DMS153 (cell line): ENCODE results near the gene NPFFR1.

Experiments used
- DNase-seq: peaks from one replicate; lab custom pipeline; 2025; lab: John Stamatoyannopoulos, UW

The NPFFR1 gene

DNA sequence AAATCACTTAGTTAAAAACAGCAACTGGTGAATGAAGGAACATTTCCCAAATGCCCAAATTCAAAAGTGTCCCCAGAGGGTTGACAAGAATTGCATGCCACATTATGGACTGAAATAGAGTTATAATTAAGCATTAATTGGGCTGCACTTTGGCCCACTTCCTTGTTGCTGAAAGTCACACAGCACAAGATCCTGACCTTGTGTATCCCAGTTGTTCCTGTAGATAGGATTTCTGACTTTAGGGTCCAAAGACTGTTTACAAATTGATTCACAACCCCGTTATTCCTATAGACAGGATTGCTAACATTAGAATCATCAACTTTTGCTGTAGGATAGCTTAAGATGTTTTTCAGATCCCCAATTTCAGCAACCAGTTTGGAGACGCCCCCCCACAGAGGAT lies 31.5 kb upstream of the NPFFR1 start:
- no peak for DNase-seq

DNA sequence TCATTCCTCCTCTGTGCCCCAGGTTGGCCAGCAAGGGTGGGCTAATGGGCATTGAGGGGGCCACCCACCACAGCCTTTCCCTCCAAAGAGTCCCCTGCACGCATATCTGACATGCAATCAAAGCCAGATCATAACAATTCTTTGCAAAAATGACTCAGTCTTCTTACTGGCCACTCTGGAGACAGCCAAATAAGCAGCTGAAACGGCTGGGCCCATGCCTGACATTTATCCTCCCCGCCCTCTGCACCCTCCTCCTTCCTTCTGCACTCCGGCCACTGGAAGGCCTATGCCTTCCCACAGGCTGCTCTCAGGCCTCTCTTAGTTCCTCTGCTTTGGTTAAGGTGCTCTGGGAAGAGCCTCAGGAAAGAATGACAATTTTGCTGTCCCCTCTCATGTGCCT lies 29.2 kb upstream of the NPFFR1 start:
- no peak for DNase-seq

GRCh38 chr10:70312249-70312648 lies 28.4 kb upstream of the NPFFR1 start:
- no peak for DNase-seq

DNA sequence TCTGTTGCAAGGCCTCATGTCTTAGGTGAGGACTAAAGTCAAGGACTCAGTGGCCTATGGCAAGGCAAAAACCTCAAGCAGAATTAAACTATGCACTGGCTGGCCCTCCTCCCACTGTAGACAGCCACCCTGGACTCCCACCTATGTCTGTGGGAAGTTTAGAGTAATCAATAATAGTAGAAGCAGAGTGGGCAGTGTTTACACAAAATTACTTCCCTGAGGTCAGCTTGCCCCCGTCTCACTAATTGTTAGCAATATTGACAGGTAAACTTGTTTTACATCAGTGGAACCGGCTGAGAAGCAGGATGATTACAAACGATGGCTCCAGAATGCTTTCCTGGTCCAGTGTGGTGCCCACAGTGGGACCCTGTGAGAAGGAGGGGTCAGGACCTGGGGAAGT lies 27.9 kb upstream of the NPFFR1 start:
- DNase-seq = no peak

DNA sequence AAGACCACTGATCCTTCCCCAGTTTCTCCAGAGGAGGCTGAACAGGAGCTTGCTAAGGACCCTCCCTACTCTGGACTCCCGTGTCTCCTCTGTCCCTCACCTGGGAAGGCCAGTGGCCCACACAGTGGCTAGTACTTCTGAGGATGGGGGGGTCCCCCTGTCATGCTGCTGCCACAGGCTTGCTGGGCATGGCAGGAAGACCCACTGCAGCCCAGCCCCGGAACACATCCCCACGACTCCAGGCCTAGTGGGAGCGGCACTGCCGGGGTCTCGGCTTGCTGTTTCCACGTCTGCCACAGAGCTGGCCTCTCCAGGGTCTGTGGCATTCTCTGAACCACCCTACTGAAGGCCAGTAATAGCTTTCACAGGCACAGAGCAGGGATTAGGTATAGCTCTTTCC lies 25.9 kb upstream of the NPFFR1 start:
- no peak for DNase-seq

- no peak for DNase-seq
These were observed 24.6 kb upstream of the NPFFR1 start for GRCh38 chr10:70308121-70309060.

GRCh38 chr10:70306886-70307520 lies 23.2 kb upstream of the NPFFR1 start:
- no peak for DNase-seq

DNA sequence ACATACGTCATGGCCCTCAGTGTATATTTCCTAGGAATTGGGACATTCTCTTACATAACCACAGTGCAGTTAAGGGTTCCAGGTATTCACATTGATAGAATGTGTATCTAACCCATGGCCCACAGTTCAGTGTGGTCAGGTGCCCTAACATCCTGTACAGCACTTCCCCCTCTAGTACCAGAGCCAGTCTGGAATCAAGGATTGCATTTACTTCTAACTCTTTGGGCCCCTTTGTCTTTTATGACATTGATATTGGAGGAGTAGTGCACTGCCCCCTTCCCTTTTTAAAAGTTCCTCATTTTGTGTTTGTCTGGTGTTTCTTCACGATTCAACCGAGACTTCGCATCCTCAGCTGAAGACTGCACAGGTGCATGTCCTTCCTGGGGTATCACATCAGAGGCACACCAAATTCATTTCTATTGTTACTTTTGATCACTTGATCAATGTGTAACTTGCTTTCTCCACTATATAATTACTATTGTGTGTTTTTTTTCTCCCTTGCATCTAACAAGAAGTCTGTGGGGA lies 22.4 kb upstream of the NPFFR1 start:
- DNase-seq = no peak

- no peak for DNase-seq
These were observed 19.9 kb upstream of the NPFFR1 start for GRCh38 chr10:70303730-70304129.

DNA sequence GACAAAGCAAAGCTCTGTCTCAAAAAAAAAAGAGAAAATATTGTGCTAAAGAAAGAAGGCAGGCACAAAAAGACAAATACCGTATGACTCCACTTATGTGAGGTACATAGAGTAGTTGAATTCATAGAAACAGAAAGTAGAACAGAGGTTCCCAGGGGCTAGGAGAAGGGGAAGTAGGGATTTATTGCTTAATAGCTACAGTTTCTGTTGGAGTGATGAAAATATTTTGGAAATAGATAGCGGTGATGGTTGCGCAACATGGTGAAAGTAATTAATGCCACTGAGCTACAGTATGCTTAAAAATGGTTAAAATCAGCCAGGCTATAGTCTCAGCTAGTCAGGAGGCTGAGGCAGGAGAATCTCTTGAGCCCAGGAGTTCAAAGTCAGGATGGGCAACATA lies 18.5 kb upstream of the NPFFR1 start:
- DNase-seq = no peak

DNA sequence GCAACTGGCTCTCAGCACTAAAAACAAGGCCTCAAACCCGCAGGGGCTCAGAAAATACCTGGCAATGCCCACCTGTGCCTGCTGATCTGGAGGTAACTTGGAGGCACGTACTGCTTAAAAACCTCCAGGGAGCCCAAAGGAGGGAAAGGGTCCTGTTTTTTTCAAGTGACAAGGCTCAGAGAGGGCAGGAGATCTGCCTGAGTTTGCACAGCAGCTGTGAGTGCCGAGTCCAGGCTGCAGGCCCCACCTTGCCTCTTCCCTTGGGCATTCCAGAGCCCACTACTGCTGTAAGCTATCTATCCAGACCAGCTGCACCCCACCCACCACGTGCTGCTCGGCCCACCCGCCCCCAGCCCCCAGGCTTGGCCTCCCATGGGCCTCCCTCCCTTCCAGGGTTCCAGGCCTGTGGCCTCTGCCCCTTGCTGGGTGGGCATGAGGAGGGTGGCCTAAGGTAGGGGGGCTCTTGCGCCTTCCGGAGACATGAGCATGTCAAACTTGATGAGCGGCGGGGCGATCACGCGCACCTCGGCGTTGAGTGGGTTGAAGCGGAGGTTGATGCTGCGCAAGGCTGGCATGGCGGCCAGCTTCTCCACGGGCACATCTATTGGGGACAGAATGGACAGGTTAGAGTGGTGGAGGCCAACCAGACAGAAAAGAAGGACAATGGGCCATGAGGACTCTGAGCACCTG lies 17.2 kb upstream of the NPFFR1 start:
- no peak for DNase-seq

- DNase-seq = no peak
These were observed 16.7 kb upstream of the NPFFR1 start for GRCh38 chr10:70300461-70300860.

GRCh38 chr10:70299876-70300275 lies 16.1 kb upstream of the NPFFR1 start:
- DNase-seq = no peak

DNA sequence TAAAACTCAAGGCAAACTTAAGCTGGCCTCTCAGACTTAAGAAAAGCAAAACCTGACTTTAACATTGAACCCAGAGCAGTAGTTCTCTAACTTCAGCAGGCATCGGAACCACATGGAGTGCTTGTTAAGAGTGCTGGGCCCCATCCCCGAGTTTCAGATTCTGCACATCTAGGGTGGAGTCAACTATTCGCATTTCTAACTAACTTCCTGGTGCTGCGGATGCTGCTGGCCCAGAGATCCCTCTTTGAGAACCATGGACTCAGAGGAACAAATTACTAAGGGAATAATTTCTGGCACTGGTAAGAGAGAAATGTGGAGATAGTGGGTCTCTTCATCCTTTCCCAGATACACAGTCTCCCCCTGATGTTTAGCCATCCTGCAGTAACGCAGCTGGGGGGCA lies 14.6 kb upstream of the NPFFR1 start:
- DNase-seq = no peak

DNA sequence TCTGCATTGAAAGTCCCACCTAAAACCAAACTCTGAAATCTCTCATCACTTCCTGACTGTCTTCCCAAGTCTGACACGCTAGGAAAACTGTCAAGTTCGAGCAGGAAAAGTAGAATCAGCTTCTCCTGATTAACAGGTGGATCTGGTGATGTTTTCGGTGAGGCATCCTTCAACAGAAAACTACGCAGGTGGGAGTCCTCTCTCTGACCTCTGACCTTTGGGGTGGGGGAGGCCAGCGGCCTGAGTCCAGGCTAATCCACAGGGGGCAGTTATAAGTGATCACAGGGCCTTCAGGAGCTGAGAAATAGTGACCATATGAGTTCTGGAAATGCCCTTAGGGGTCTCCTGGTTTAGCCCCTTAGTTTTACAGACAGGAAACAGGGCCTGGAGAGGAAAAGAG lies 13.4 kb upstream of the NPFFR1 start:
- DNase-seq = no peak

- no peak for DNase-seq
These were observed 12.6 kb upstream of the NPFFR1 start for GRCh38 chr10:70296406-70296899.

DNA sequence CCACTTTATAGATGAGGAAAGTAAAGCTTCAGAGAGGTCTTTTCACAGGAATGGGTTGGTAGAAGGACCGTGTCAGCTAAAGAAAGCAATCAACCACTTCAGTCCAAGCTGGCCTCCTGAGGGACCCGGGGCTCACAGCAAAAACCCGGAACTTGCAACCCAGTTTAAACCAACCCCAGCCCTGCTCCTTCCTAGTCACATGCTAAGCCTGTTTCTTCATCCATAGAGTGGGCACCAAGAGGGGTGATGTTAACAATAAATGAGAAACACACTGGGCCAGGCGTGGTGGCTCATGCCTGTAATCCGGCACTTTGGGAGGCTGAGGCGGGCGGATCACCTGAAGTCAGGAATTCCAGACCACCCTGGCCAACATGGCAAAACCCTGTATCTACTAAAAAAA lies 12.1 kb upstream of the NPFFR1 start:
- no peak for DNase-seq

DNA sequence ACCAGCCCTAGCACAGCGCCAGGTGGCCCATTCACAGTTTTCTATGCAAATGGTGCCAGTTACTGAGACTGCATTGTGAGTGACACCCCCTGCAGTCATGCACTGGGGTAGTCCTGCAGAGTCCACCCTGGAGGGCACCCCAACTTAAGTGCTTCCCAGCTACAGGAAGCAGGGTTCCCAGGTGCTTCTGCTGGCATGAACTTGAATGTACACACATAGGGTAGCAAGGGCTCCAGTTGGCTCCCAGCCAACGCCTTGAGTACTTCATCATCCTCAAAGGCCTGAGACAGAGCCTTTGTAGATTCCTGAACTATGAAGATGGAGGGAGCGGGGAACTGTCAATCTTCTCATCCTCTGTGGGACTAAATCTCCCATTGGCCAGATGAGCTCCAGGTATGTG lies 11.5 kb upstream of the NPFFR1 start:
- no peak for DNase-seq

- DNase-seq = no peak
These were observed 9.5 kb upstream of the NPFFR1 start for GRCh38 chr10:70293169-70293843.

GRCh38 chr10:70292004-70292403 lies 8.2 kb upstream of the NPFFR1 start:
- no peak for DNase-seq

DNA sequence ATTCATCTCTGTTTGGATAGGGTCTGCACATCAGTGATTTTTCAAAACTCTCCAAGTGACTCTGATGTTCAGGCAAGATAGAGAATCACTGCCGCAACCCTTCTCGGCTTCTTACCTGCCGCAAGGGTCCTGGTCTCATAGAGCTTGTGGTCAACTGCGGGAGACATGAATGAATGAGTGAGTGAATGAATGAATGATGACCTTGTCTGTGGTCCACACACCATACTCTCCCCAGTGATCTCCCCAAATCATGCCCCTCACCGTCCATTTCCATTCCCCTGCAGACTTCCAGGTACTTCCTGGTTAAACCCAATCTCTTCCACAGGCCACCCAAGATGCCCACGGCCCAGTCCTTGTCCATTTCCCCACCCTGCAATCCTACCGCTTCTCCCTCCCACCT lies 5.9 kb upstream of the NPFFR1 start:
- DNase-seq = no peak

DNA sequence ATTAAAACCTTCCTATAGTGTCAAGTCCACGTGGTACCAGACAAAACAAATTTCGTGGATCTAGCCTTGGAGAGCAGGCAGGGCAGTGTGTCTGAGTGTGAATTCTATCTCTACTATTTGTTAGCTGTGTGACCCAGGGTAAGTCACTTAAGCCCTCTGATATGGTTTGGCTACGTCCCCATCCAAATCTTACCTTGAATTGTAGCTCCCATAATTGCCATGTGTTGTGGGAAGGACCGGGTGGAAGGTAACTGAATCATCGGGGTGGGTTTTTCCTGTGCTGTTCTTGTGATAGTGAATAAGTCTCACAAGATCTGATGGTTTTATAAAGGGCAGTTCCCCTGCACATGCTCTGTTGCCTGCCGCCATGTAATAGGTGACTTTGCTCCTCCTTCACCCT lies 2.8 kb upstream of the NPFFR1 start:
- no peak for DNase-seq
